Suprapubic skin (tissue), 4 donors: ENCODE data around the gene EXOC1. TPM values are rescaled to one million over a fixed set of nuclear protein-coding genes. Genes with fewer than 3 reads are reported as not detected.
A peak's percentile ranks its signal among the peaks of the same experiment; 100 is the strongest.

Experiments
- DNase-seq, 2 donors: peaks; one replicate each; pipeline ENCODE4 v3.0.0-alpha.2; 2019; ENCODE audit warnings: low spot score in 2 of 2
- H3K27ac ChIP-seq: fragments of 200-600 bp; sonication (generic); one replicate; pipeline ENCODE4 v1.5.1; 2019
- H3K27me3 ChIP-seq: fragments of 200-600 bp; sonication (generic); one replicate; pipeline ENCODE4 v1.5.1; 2019
- H3K36me3 ChIP-seq: fragments of 200-600 bp; sonication (generic); one replicate; pipeline ENCODE4 v1.5.1; 2019
- H3K4me1 ChIP-seq: fragments of 200-600 bp; sonication (generic); one replicate; pipeline ENCODE4 v1.5.1; 2019
- H3K4me3 ChIP-seq: fragments of 200-600 bp; sonication (generic); one replicate; pipeline ENCODE4 v1.5.1; 2019; ENCODE audit warnings: mild to moderate bottlenecking
- H3K9me3 ChIP-seq: fragments of 200-600 bp; sonication (generic); one replicate; pipeline ENCODE4 v1.5.1; 2019
- CTCF ChIP-seq, 2 donors: fragments of 200-600 bp in 1 of 2; fragments of 450-650 bp in 1 of 2; sonication (generic) in 1 of 2; IDR thresholded peaks; one replicate each; pipeline ENCODE4 v1.5.1; 2016 to 2019; ENCODE audit warnings: antibody characterized with exemption in 2 of 2, mild to moderate bottlenecking in 1 of 2, moderate library complexity in 1 of 2
- EP300 ChIP-seq: sonication (generic); formaldehyde crosslinking; IDR thresholded peaks from one replicate; pipeline ENCODE4 v1.6.1; 2017; ENCODE audit warnings: antibody characterized with exemption
- POLR2A ChIP-seq, 2 donors: fragments of 450-650 bp; IDR thresholded peaks; one replicate each; pipeline ENCODE4 v1.6.1; 2017; ENCODE audit warnings: antibody characterized with exemption in 2 of 2, mild to moderate bottlenecking in 2 of 2, moderate library complexity in 2 of 2
- POLR2AphosphoS5 ChIP-seq, 3 donors: sonication (generic); formaldehyde crosslinking; IDR thresholded peaks; one replicate each; pipeline ENCODE4 v1.6.1; 2017; ENCODE audit warnings: antibody characterized with exemption in 3 of 3
- WGBS: methylation state at CpG from one replicate; pipeline ENCODE4 v1.1.5; 2018; 5-methylcytosine and 5-hydroxymethylcytosine counted together
- total RNA-seq, 4 donors: library from RNA; depleted of rRNA; stranded (reverse); fragments of >200 nt; gene quantifications; one replicate each; pipeline ENCODE4 v1.1.0, GENCODE V29; 2016

Gene EXOC1
- total RNA-seq, 4 donors from 2014 or later, result 27.1 to 60.1 (median 32.9) TPM

GRCh38 chr4:55947912-55948725 is 94.7 kb downstream of the EXOC1 start:
- no peak for TF ChIP-seq EP300
- no peak for TF ChIP-seq CTCF (IDR thresholded peaks at IDR 0.05)
- no peak for TF ChIP-seq POLR2AphosphoS5 (IDR thresholded peaks at IDR 0.05)
- TF ChIP-seq POLR2A (IDR thresholded peaks at IDR 0.05), result no peak
- H3K36me3 ChIP-seq, result no peaks in the 10 kb centered on the region
- H3K4me1 ChIP-seq, result peaks cover 24% of the 10 kb centered on the region
- 2% methylated on average over 12 of the region's 19 CpGs for WGBS
- H3K9me3 ChIP-seq, result no peaks in the 10 kb centered on the region
- H3K27ac ChIP-seq, result peak overlapping the region; percentile 81
- DNase-seq, result no peak
- peak overlapping the region; percentile 70 for H3K4me3 ChIP-seq
- H3K27me3 ChIP-seq, result no peaks in the 10 kb centered on the region

- Histone ChIP-seq H3K27ac (peak within 1 kb of the TSS; percentile 81), H3K27me3 (no peaks in the 10 kb centered on the region), H3K36me3 (no peaks in the 10 kb centered on the region), H3K9me3 (no peaks in the 10 kb centered on the region), H3K4me1 (peaks cover 24% of the 10 kb centered on the region), H3K4me3 (peak within 1 kb of the TSS; percentile 70)
- TF ChIP-seq CTCF (IDR thresholded peaks at IDR 0.05), result peak; percentile 81 to 97
- TF ChIP-seq POLR2A (IDR thresholded peaks at IDR 0.05), result no peak
- no peak for TF ChIP-seq EP300
- peak in 2 of 3 donors; percentile 34 to 76 for TF ChIP-seq POLR2AphosphoS5 (IDR thresholded peaks at IDR 0.05)
- WGBS, result 2% methylated on average over 3 of the region's 77 CpGs
- DNase-seq, result peak; percentile 94 to 95
These were observed 95.5 kb downstream of the EXOC1 start, which contains the start of gene CEP135 for GRCh38 chr4:55948726-55949481. CEP135 (plus strand) TSS chr4:55948945; CDS start chr4:55952131, 3,186 bp downstream.

- no peak for DNase-seq
- H3K9me3 ChIP-seq, result no peaks in the 10 kb centered on the region
- peak overlapping the region; percentile 70 for H3K4me3 ChIP-seq
- peaks cover 24% of the 10 kb centered on the region for H3K4me1 ChIP-seq
- no peaks in the 10 kb centered on the region for H3K27me3 ChIP-seq
- TF ChIP-seq POLR2A (IDR thresholded peaks at IDR 0.05), result no peak
- TF ChIP-seq CTCF (IDR thresholded peaks at IDR 0.05), result no peak
- TF ChIP-seq POLR2AphosphoS5 (IDR thresholded peaks at IDR 0.05), result no peak
- no peak for TF ChIP-seq EP300
- peak overlapping the region; percentile 81 for H3K27ac ChIP-seq
- H3K36me3 ChIP-seq, result no peaks in the 10 kb centered on the region
- 5% methylated on average over 3 of the region's 3 CpGs for WGBS
These were observed 96.0 kb downstream of the EXOC1 start for GRCh38 chr4:55949482-55949802.

DNA sequence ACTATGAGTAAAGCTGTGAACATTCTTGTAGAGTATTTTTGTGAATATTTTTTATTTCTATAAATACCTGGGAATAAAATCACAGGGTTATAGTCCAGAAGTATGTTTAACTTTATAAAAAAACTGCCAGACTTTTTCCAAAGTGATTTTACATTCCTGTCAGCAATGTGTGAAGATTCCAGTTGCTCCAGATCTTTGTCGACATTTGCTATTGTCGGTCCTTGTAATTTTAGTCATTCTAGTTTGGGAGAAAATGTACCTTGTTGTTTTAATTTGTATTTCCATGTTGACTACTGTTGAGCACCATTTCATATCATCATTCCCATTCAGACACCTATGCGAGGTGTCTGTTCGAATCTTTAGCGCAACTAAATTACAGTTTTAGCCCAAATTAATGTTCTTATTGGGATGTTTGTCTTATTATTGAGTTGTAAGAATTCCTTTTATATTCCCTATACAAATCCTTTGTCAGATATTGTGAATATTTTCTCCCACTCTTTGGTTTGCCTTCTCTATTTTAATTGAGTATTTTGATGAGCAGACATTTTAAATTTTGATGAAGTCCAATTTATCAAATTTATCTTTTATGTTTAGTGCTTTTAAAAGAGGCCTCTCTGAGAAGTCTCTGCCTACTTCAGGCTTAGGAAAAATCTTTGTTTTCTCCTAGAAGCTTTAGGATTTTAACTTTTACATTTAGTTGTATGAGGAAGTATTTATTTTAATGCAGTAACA is 97.9 kb downstream of the EXOC1 start:
- TF ChIP-seq CTCF (IDR thresholded peaks at IDR 0.05) (no peak), POLR2AphosphoS5 (IDR thresholded peaks at IDR 0.05) (no peak), POLR2A (IDR thresholded peaks at IDR 0.05) (no peak), EP300 (no peak)
- no peak for DNase-seq
- Histone ChIP-seq H3K4me1 (peaks cover 24% of the 10 kb centered on the region), H3K27ac (no peak overlapping the region), H3K27me3 (no peaks in the 10 kb centered on the region), H3K36me3 (peaks cover 14% of the 10 kb centered on the region), H3K9me3 (no peaks in the 10 kb centered on the region), H3K4me3 (no peak overlapping the region)
- 98% methylated on average over 5 of the region's 5 CpGs for WGBS

Other genes starting within 250 kb of the EXOC1 start
- 10 to 100 TPM; 16.3 to 54.7 (median 36.7) TPM for gene NMU, start 217.3 kb upstream of the EXOC1 start, total RNA-seq
- not detected for gene EXOC1L, start 33.9 kb upstream of the EXOC1 start, total RNA-seq
- gene CEP135, start 95.3 kb downstream of the EXOC1 start, total RNA-seq, result 10 to 100 TPM in 1 of 4 donors, 1 to 10 TPM in 3; 3.1 to 16.1 (median 4.8) TPM